Central memory CD8-positive, alpha-beta T cell (primary cell): ENCODE data around the gene PPP1R3C.

Experiments
- ATAC-seq: fragments of 150-1000 bp; cut with Tn5 transposase; replicated peaks from 2 replicates; pipeline ENCODE4 v1.10.0; 2022; ENCODE audit warnings: mild to moderate bottlenecking, moderate FRiP score, moderate number of reproducible peaks; ENCODE audit not compliant: poor library complexity, severe bottlenecking; ENCODE audit errors: extremely low read depth
- DNase-seq, 2 donors: peaks; one replicate each; pipeline ENCODE4 v3.0.0; 2021; ENCODE audit warnings: low spot score in 2 of 2
- H3K27ac Mint-ChIP-seq: one replicate; pipeline ENCODE4 v1.8.0; 2022; ENCODE audit warnings: low read depth, mild to moderate bottlenecking, moderate library complexity, mixed read lengths
- H3K27me3 Mint-ChIP-seq: one replicate; pipeline ENCODE4 v1.8.0; 2022; ENCODE audit warnings: mixed read lengths
- H3K36me3 Mint-ChIP-seq: one replicate; pipeline ENCODE4 v1.8.0; 2022; ENCODE audit warnings: mild to moderate bottlenecking, moderate library complexity, mixed read lengths; ENCODE audit not compliant: insufficient read depth
- H3K4me1 Mint-ChIP-seq: one replicate; pipeline ENCODE4 v1.8.0; 2022; ENCODE audit warnings: mixed read lengths
- H3K4me3 Mint-ChIP-seq: one replicate; pipeline ENCODE4 v1.8.0; 2022; ENCODE audit warnings: mild to moderate bottlenecking, moderate library complexity, mixed read lengths
- H3K9me3 Mint-ChIP-seq: one replicate; pipeline ENCODE4 v1.8.0; 2022; ENCODE audit warnings: mixed read lengths

PPP1R3C gene

DNA sequence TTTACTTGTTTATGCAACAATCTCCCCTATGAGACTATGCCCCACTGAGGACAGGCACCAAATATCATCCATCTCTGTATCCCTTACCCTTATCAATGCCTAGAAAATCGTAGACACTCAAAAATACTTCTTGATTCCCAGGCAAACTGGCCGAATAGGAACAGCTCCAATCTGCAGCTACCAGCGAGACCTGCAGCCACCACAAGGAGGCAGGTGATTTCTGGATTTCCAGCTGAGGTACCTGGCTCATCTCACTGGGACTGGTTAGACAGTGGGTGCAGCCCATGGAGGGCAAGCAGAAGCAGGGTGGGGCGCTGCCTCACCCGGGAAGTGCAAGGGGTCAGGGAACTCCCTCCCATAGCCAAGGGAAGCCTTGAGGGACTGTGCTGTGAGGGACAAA lies 10.8 kb upstream of the PPP1R3C start:
- DNase-seq (no peak), ATAC-seq (no peak)
- H3K36me3 Mint-ChIP-seq: no peaks in the 10 kb centered on the region
- H3K9me3 Mint-ChIP-seq: no peaks in the 10 kb centered on the region
- no peak overlapping the region for H3K4me3 Mint-ChIP-seq
- no peak overlapping the region for H3K27ac Mint-ChIP-seq
- H3K27me3 Mint-ChIP-seq: peaks cover 66% of the 10 kb centered on the region
- no peaks in the 10 kb centered on the region for H3K4me1 Mint-ChIP-seq

DNA sequence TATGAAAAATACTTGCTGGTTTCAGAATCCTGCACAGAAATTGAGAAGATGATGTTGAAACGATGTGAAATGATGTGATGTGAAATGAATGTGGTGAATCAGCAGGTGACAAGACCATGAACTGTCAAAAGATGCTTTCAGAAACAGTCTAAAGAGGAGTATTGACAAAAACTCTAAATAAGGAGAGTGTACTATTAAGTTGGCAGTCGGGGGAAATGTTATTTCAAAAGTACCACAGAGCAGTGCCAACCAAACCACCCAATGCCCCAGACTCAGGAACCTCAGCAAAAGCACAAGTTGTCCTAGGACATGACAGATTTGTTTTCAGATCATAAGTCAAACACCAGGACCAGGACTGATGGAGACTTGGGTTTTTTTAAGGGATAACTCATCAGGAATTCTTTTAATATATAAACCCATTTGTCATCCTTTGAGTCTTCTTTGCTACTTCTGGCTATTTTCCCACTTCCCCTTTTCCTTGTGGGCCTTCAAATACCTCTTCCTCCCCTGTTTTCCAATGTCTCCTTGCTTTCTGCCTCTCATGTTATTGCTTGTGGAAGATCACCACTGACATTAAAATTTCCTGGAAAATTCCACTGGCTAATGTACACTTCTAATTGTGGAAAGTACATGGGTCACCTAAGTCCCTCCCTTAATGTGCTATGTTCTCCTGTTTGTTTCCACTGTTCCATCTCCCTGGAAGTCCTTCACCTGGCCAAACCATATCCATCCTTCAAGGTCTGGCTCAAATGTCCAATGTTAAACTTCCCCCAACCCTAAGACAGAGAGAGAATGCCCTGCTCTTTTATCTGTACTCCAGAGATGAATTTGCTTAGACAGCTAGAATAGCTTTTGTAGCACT lies 10.2 kb upstream of the PPP1R3C start:
- Mint-ChIP-seq H3K27ac (no peak overlapping the region), H3K4me1 (no peaks in the 10 kb centered on the region), H3K9me3 (no peaks in the 10 kb centered on the region), H3K36me3 (no peaks in the 10 kb centered on the region), H3K27me3 (peaks cover 60% of the 10 kb centered on the region), H3K4me3 (no peak overlapping the region)
- ATAC-seq: no peak
- no peak for DNase-seq

DNA sequence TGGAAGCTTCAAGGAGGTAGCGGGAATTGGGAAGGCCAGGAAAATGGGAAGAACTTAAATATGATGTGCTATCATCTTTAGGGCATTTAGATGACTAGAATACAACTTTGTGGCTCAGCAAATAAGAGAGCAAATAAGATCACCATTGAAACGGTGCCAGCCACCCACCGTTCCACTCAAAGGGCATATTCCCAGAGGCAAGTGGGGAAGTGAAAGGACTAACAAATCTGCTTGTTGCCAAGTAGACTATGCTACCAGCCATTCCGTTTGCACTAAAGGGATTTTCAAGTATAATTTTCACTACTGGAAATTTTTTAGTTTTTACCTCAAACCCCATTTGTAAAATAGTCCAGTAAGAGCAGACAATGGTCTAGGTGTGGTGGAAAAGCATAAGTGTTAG lies 4.0 kb upstream of the PPP1R3C start:
- ATAC-seq (no peak), DNase-seq (no peak)
- Mint-ChIP-seq H3K9me3 (no peaks in the 10 kb centered on the region), H3K36me3 (no peaks in the 10 kb centered on the region), H3K4me3 (no peak overlapping the region), H3K27ac (no peak overlapping the region), H3K27me3 (peaks cover 66% of the 10 kb centered on the region), H3K4me1 (no peaks in the 10 kb centered on the region)

DNA sequence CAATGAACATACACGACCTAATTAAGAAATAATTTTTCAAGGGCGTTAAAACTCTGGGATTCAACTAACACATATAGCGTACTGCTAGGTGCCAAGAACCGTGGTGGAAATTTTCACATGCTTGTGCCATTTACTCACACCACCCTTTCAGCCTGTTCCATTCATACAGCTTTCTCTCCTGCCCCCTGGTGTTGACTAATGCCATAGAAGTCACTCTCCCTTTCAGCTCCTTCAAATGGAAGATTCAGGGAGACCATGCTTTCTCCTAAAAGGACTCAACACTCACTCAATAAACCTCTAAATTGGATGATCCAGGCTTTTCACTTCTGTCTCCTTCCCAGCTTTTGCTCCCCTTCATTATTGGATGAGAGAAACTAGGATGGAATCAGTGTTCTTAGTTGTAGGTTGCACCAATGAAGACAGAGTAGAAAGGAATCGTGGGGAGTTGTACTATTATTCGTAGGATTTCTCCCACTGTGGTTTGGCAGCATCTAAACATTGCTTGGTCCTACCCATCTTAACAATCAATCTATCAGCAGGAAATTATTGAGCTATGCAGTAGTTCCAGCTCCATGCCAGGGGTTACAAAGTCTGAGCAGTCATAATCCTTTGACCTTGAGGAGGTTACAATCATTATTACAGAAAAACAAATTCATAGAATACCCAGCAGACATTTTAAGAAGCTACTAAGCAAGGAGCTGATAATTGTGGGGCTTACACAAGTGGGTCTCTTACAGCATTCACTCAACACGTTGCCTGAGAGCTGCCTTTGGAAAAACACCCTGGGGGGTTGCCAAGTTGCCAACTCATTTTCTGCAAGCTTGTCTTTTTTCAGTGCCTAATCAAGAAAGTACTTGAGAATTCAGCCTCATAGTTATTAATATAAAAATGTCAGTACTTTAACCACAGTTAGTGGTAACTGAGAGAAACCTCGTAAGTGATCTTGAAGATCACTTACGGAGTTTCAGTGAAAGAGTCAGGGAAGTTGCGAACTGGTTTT lies 2.8 kb upstream of the PPP1R3C start:
- no peak overlapping the region for H3K4me3 Mint-ChIP-seq
- DNase-seq: no peak

DNA sequence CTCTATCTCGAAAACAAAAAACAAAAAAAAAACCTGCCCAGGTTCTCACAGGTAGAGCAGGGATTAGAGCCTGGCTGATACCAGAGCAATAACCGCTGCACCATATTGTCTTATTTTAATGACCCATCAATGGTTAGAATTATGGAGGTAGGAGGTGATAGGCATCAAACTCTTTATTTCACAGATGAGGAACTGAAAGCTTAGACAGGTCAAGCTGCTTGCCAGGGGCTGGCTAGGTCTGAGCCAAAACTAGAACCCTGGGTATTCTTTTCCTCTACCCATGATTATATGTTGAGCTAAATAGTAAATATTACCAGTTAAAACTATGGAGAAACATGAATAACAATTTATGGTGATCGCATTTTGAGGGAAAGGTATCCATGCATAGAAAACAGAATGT lies 2.0 kb upstream of the PPP1R3C start:
- Mint-ChIP-seq H3K4me3 (no peak overlapping the region), H3K4me1 (no peaks in the 10 kb centered on the region), H3K9me3 (no peaks in the 10 kb centered on the region), H3K27me3 (peaks cover 82% of the 10 kb centered on the region), H3K27ac (no peak overlapping the region), H3K36me3 (no peaks in the 10 kb centered on the region)
- ATAC-seq (no peak), DNase-seq (no peak)

More for the DNA sequence above, 2.8 kb upstream of the PPP1R3C start:
- no peak for ATAC-seq
- no peaks in the 10 kb centered on the region for H3K4me1 Mint-ChIP-seq
- H3K27ac Mint-ChIP-seq: no peak overlapping the region
- no peaks in the 10 kb centered on the region for H3K36me3 Mint-ChIP-seq
- H3K27me3 Mint-ChIP-seq: peaks cover 74% of the 10 kb centered on the region
- no peaks in the 10 kb centered on the region for H3K9me3 Mint-ChIP-seq

DNA sequence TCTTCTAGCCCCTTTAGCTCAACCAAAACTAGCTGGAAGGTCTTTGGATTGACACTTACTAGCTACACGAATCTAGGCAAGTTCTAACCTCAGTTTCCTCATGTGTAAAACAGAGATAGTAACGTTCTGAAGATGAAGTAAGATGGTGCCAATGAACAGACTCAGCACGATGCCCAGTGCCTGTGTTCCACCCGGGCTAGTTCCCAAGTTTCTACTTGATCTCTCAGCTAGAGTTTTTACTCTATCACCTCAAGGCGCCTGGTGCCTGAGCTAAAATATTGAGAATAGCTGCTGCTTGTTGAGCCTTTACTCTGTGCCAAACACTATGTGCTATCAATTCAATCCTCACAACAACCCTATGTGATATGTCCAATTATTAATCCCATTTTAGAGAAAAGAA lies 1.4 kb upstream of the PPP1R3C start:
- Mint-ChIP-seq H3K4me1 (no peaks in the 10 kb centered on the region), H3K4me3 (no peak overlapping the region), H3K27me3 (peaks cover 88% of the 10 kb centered on the region), H3K9me3 (no peaks in the 10 kb centered on the region), H3K36me3 (no peaks in the 10 kb centered on the region), H3K27ac (no peak overlapping the region)
- no peak for DNase-seq
- ATAC-seq: no peak

DNA sequence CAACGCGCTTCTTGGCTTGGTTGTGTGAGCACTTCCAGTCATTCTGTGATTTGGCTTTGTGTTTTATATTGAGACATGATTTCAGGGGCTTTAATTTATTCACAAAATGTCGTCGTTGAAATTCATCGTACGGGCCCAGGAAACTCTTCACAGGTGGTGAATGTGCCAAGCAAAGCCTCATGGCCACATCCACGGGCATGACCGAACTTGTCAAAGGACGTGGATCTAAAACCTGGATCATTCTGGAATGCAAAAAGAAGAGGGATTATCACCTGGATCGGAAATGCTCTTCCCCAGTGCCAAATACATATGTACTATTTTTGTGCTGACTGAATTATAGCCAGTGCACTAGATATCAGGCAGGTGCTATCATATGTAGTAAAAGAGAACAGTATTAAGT lies 2.2 kb downstream of the PPP1R3C start:
- no peaks in the 10 kb centered on the region for H3K36me3 Mint-ChIP-seq
- ATAC-seq (no peak), DNase-seq (no peak)
- H3K27me3 Mint-ChIP-seq: peaks cover 75% of the 10 kb centered on the region
- H3K4me1 Mint-ChIP-seq: no peaks in the 10 kb centered on the region
- no peaks in the 10 kb centered on the region for H3K9me3 Mint-ChIP-seq
- H3K4me3 Mint-ChIP-seq: no peak overlapping the region
- no peak overlapping the region for H3K27ac Mint-ChIP-seq

DNA sequence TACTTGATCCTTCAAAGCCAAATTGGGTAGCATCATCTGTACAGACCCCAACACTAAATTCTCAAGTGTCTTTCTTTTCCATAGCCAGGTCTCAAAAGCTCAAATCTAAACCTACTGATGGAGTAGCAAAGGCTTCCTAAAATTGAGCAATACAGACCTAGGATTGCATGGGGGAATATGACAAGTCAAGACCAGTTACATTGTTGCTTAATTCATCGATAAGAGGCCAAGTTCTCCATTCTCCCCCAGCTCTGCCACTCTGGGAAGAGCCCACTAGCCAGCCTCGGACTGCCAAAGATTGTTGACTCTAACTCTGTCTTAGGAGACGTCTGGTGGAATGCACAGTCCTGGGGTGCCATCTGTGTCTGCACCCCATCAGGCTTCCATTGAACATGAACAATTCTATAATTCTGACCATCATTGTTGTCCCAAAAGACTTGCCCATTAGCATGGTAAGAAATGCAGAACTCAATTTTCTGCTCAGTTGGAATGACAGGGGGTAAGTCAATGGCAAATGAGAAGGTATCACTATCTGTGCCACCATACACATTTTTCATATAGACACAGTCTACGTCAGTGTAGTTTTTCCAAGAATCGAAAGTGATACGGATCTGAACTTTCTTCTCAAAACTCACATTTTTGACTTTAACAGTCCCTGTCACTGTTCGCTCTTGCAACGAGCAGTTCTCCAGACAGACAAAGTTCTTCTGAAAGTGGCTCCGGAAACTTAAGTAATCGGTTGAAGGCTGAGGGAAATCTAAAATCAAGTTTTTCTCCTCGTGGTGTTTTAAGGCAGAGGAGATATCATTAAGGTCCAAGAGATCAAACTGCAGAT lies 2.9 kb downstream of the PPP1R3C start:
- Mint-ChIP-seq H3K36me3 (no peaks in the 10 kb centered on the region), H3K27me3 (peaks cover 74% of the 10 kb centered on the region), H3K4me1 (no peaks in the 10 kb centered on the region), H3K4me3 (no peak overlapping the region), H3K9me3 (no peaks in the 10 kb centered on the region), H3K27ac (no peak overlapping the region)
- no peak for ATAC-seq
- no peak for DNase-seq

DNA sequence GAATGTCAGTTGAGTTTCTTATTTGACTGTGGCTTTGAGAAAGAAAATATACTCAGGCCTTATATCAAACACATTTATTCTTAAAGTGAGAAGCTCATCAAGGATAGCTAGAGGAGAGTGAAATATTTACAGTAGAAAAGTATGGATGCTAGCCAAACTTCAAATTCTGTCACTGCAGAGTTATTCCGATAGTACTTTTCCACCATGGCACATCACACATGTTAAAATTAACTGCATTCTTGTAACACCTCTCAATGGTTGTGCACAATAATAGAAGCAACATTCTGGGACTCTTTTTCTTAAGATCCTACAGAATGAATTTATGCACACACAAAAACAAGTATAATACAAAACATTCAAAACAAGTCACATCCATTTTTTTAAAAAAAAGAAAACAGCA lies 4.5 kb downstream of the PPP1R3C start:
- peaks cover 58% of the 10 kb centered on the region for H3K27me3 Mint-ChIP-seq
- H3K27ac Mint-ChIP-seq: no peak overlapping the region
- H3K4me3 Mint-ChIP-seq: no peak overlapping the region
- no peaks in the 10 kb centered on the region for H3K36me3 Mint-ChIP-seq
- H3K4me1 Mint-ChIP-seq: no peaks in the 10 kb centered on the region
- ATAC-seq (no peak), DNase-seq (no peak)
- H3K9me3 Mint-ChIP-seq: no peaks in the 10 kb centered on the region

DNA sequence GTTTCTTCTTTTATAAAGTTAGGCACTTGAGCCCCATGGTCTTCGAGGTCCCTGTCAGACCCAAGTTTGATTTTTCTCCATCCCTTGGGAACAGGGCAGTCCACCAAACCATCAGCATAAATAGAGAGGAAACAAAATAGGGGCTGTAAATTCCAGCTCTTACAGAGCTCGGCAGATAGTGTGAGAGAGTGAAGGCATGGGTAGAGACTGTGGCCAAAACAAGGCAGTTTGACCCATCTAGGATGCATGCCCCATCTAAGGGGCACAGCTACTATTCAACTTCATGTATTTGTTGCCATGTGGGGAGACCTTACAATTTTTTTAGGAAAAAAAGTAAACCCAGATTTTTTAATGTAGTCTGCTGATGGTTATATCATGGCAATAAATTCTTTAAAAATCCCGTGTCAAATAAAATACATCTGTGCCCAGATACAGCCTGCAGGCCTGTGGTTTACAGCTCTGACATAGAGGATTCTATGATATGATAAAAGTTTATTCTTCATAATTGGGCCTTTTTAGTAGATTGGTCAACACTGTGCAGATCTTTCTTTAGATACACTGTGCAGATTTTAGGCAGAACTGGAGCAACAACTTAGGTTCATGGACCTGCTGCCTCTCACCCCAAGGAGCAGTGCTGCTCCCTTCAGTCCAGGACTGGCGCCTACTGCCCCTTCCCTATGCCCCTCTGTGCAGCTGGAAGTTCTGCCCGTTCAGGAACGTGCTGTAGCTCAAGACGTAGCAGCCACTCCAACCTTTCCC lies 5.3 kb downstream of the PPP1R3C start:
- peaks cover 58% of the 10 kb centered on the region for H3K27me3 Mint-ChIP-seq
- H3K4me3 Mint-ChIP-seq: no peak overlapping the region
- H3K4me1 Mint-ChIP-seq: no peaks in the 10 kb centered on the region
- DNase-seq: no peak
- ATAC-seq: no peak
- no peak overlapping the region for H3K27ac Mint-ChIP-seq
- H3K9me3 Mint-ChIP-seq: no peaks in the 10 kb centered on the region
- H3K36me3 Mint-ChIP-seq: no peaks in the 10 kb centered on the region

DNA sequence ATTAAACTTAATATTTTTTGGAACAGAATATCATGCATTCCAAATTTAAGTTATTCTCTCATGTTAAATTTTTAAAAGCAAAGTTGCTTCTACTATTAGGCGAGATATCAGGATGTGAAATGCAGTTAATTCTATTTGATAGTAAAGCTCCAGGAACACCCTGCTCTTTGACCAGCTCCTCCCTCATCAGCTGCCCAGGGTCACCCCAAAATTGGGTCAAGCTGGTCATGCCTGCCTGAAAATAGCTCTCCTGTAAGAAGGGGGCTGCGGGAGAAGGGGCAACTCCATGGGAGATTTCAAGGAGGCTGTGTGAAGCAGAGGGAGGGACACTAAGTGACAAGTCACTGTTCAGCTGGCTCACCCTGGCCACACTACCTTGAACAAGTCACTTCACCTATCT lies 5.9 kb downstream of the PPP1R3C start:
- Mint-ChIP-seq H3K4me3 (no peak overlapping the region), H3K27ac (no peak overlapping the region), H3K9me3 (no peaks in the 10 kb centered on the region), H3K27me3 (peaks cover 57% of the 10 kb centered on the region), H3K4me1 (no peaks in the 10 kb centered on the region), H3K36me3 (no peaks in the 10 kb centered on the region)
- no peak for ATAC-seq
- DNase-seq: no peak

DNA sequence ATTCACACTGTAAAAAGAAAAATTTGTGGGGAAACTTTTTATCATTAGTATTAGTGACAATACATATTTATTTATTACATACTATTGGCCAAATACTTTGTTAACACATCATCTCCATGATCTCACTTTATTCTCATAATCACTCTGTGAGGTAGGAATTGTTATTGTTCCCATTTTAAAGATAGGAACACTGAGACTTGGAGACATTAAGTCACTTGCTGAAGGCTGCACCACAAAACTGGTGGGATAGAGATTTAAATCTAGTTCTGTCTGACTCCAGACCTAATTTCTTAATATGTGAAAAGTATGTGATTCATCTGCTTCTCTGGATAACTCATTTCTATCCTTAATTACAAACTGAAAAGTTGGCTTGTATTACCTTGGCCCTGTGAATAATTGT lies 8.2 kb downstream of the PPP1R3C start:
- no peak for DNase-seq
- Mint-ChIP-seq H3K27ac (no peak overlapping the region), H3K27me3 (peaks cover 54% of the 10 kb centered on the region), H3K36me3 (no peaks in the 10 kb centered on the region), H3K4me1 (no peaks in the 10 kb centered on the region), H3K4me3 (no peak overlapping the region), H3K9me3 (peaks cover 3% of the 10 kb centered on the region)
- no peak for ATAC-seq
